Stimulated activated CD8-positive, alpha-beta memory T cell treated with anti-CD3 and anti-CD28 coated beads, Interleukin-12 subunit alpha, Interleukin-12 subunit beta, amount 100 ng/mL, for 1 hour (primary cell): ENCODE results near the gene ZBTB7C.

Source experiments
- DNase-seq: peaks from one replicate; pipeline ENCODE4 v3.0.0-alpha.2; 2020; ENCODE audit warnings: low read depth

Gene ZBTB7C

GRCh38 chr18:48252525-48252924 is 156.7 kb downstream of the ZBTB7C start:
- no peak for DNase-seq

DNA sequence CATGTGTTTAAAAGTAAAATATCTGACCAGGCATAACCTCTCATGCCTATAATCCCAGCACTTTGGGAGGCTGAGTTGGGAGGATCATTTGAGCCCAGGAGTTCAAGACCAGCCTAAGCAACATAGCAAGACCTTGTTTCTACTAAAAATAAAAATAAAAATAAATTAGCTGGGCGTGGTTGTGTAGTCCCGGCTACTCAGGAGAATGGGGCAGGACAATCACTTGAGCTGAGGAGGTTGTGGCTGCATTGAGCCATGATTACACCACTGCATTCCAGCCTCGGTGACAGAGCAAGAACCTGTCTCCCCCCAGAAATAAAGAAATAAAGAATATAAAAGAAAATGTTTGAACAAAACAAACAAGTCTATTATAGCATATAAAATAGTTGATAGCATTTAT is 158.3 kb downstream of the ZBTB7C start:
- DNase-seq: no peak

- DNase-seq: no peak
Measured at GRCh38 chr18:48250362-48250907, 158.7 kb downstream of the ZBTB7C start.

- no peak for DNase-seq
Measured at GRCh38 chr18:48249854-48250253, 159.3 kb downstream of the ZBTB7C start.

- no peak for DNase-seq
Measured at GRCh38 chr18:48244530-48244929, 164.7 kb downstream of the ZBTB7C start.

DNA sequence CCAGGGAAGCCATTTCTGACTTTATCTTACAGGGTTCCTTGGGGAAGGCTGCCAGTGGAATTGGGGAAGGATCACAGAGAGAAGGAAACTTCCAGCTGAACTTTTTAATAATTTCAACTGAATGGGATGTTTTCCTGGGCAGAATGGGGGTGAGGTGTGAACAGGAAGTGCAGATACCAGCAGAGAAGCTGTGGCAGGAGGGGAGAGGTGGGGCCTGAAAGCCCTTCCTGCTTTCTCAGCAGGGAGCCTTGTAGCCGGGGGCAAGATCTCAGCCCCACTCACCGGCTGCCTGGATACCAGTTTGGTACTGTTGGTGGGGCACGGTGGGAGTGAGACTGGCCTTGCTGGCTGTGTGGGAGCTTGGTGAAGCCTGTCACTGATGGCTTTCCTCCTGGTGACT is 170.5 kb downstream of the ZBTB7C start:
- no peak for DNase-seq

- DNase-seq: no peak
Measured at GRCh38 chr18:48238206-48238605, 171.0 kb downstream of the ZBTB7C start.

DNA sequence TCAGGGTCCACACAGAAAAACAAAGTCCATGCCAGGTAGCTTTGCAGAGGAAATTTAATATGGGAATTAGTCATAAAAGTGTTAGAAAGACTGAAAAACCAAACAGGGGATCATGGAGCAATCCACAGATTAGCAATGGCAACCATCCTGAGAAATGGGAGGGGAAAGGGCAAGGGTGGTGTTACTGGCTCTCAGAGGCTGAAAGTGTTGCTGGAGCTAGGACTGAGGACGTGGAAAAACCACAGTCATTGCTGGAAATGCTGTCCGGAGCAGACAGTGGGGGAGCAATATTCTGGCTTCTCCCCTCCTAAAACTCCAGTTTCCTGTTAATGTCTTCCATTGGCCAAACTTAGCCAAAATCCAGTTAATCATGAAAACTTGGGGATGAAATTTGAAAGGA is 172.4 kb downstream of the ZBTB7C start:
- no peak for DNase-seq

GRCh38 chr18:48230467-48231113 is 178.6 kb downstream of the ZBTB7C start:
- DNase-seq: no peak

DNA sequence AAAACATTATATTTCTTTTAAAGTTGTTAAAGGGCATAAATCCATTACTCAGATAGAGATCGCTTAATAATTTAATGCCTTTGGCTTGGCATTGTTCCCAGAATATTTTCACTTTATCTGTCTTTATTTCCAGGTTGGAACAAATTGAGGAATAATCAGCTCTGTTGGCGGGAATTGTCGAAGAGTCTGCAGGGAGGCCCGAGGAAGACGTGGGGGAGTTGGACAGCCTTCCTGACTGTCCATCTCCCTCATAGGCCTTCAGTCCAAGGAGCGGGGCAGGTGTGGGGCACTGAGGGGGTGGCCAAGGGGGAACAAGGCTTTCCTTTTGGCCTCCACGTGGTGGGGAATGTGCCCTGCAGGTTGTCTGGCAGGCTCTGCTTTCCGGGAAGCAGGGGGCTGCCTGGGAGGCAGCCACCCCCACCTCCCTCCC is 179.6 kb downstream of the ZBTB7C start:
- no peak for DNase-seq

DNA sequence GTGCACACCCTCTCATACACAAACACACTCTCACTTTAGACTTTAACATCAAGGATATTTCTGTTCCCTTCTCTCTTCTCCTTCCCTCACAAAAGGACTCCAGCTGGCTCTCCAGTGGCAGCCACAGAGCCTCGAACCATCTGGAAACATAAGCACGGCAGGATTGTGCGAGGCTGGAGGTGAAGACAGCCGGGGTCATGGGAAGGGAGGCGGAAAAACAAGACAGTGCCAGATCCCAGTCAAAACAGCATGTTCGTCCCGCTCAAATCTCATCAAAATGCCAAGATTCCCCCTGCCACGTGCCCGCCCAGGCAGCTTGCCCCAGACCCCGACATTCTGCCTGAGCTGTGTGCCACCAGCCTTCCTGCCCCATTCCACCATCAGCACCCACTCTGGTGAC is 180.3 kb downstream of the ZBTB7C start:
- no peak for DNase-seq

DNA sequence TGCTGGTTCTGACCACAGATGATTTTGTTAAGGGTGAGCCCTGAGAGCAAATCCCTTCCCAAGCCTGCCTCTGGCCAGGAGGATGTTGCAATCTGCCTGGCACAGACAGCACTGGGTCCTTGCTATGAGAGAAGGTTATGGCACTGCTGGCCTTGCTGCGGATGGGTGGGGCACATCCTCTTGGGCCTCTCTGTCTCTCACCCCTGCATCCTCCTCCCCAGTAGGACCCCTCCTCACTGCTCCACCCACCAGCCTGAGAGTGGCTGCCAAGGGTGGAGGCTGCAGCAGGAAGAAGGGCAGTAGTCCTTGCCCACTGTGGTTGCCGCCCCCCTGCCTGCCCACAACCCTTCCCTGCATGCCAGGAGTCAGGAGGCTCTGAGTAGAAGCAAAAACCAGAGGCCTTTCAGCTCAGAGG is 180.9 kb downstream of the ZBTB7C start:
- no peak for DNase-seq

DNA sequence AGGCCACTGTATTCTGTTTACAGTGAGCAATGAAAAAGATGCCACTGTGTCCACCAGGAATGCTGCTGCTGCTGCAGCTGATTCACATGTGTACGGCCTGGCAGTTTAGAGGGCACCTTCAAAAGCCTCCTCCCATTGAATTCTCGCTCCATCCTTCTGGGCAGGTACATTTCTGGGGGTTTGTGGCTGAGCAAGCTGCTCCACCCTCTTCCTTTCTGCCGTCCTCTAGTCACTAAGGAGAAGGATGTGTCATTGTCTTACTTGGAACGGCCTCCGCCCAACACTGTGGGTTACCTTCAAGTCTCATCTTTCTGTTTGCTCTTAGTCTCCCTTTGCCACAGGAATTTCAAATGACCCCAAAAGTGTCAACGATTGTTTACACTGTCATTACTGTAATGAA is 182.0 kb downstream of the ZBTB7C start:
- no peak for DNase-seq

DNA sequence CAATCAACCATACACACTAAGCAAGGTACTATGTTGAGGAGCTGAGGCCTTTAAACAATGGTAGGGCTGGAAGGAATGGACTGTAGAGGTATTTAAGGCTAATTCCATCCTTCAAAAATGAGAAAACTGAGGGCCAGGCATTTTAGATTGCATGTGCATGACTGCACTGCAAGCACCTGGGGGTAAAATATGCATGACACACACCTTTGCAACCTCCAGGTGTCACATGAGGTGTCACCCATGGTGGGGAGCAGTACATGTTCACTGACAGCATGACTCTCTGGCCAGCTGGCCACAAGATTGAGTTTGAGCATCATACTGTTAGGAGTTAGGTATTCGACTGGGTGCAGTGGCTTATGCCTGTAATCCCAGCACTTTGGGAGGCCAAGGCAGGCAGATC is 182.8 kb downstream of the ZBTB7C start:
- DNase-seq: no peak

DNA sequence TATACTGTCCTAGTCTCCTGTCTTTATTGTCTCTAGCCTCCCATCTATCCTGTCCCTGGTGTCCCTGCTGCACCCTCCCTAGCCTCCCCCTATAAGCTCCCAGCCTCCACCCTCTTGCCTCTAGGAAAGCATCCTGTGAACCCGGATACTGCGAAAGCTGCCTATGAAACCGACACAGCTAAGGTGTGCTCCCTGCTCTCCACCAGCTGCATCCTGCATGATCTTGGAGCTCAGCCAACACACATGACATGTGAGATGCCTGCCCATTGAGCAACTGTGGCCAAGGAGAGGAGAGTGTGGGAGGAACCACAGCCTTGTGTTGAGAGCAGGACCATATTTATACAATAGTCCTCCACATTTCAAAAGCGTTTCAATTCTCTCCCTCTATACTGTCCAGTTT is 187.1 kb downstream of the ZBTB7C start:
- DNase-seq: no peak

- DNase-seq: no peak
Measured at GRCh38 chr18:48219810-48220499, 189.2 kb downstream of the ZBTB7C start.

- no peak for DNase-seq
Measured at GRCh38 chr18:48219037-48219809, 190.0 kb downstream of the ZBTB7C start.

DNA sequence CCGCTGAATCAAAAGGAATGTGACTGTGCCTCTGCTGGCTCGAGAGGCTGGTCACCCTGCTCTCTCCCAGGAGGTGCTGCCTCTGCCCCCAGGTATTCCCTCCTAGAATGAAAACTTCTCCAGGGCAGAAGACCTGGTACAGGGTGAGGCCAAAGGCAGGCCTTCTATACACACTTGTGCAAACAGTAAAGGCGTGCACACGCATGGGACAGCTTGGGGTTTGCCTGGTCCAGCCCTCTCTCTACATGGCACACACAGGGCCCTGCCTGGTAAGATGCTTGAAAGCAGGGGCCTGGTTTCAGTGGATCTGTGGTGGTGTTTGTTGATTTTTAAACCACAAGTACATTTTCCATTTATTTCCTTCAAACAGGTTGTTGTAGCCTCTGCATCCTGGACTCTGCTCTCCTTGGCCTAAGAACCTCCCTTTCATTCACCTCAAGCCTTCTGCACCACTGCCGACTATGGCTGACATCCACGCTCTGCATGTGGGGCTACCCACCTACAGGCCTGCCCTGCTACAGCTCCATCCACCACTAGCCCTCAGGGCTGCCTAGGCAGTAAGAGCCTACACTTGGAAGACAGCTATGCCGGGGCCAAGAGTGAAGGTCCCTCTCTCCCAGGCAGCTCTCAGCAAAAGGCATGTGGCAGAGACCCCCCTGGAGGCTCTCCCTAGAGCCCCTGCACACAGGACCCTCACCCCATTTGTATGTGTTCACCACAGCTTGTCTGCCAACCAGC is 190.7 kb downstream of the ZBTB7C start:
- no peak for DNase-seq

- no peak for DNase-seq
Measured at GRCh38 chr18:48217258-48218250, 191.6 kb downstream of the ZBTB7C start.

DNA sequence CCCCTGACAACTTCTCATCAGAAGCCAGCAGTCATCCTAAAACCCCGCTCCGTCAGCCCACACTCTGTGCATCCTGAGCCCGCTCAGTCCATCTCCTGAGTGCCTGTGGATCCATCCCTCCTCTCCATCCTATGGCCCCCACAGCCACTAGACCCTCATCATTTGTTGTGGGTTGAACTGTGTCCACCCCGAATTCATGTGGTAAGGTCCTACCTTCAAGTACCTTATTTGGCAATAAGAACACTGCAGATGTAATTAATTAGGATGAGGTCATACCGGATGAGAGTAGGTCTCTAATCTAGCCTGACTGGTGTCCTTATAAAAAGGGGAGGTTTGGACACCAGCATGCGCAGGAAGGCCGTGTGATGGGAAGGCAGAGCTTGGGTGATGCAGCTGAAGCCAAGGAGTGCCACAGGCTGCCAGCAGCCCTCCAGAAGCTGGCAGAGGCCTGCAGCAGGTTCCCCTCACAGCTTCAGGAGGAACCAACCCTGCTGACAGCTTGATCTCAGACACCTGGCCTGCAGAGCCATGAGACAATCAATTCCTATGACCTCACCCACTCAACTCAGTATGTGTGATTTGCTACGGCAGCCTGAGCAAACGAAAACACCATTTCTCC is 192.4 kb downstream of the ZBTB7C start:
- DNase-seq: no peak
